Stimulated activated CD4-positive, alpha-beta T cell treated with anti-CD3 and anti-CD28 coated beads, Interleukin-4, amount 100 ng/mL, for 4 hours (primary cell): ENCODE data around the gene WDR62.

ENCODE experiments used
- DNase-seq, 2 experiments: peaks; one replicate each; pipeline ENCODE4 v3.0.0-alpha.2; 2020

Gene WDR62

DNA sequence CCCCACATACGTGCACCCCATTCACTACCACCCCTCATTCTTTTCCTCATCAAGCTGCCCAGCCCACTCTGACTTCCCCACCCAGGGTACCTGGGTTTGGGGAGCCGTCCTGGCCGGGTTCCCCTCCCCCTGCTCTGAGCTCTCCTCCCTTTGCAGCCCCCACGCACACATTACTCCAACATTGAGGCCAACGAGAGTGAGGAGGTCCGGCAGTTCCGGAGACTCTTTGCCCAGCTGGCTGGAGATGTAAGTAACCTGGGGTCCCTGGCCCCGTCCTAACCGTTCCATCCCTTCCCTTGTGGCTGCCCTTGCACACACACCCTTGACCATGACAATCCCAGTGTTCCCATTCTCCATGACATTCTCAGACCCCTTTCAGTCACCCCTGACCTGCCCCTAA lies 87.8 kb downstream of the WDR62 start:
- DNase-seq = no peak

- no peak for DNase-seq
These were observed 89.9 kb downstream of the WDR62 start for GRCh38 chr19:36144624-36145023.

DNA sequence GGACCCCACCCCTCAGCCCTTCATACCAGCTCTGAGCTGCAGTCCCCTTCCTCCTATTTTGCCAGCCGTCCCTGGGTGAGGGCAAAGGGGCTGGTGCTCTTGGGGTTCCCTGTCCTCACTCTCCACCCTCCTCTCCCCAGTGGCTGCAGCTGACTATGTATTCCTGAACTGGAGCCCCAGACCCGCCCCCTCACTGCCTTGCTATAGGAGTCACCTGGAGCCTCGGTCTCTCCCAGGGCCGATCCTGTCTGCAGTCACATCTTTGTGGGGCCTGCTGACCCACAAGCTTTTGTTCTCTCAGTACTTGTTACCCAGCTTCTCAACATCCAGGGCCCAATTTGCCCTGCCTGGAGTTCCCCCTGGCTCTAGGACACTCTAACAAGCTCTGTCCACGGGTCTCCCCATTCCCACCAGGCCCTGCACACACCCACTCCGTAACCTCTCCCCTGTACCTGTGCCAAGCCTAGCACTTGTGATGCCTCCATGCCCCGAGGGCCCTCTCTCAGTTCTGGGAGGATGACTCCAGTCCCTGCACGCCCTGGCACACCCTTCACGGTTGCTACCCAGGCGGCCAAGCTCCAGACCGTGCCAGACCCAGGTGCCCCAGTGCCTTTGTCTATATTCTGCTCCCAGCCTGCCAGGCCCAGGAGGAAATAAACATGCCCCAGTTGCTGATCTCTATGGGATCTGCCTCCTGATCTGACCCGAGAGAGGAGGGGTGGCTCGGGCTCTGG lies 95.1 kb downstream of the WDR62 start:
- no peak for DNase-seq

- DNase-seq = no peak
These were observed 95.9 kb downstream of the WDR62 start for GRCh38 chr19:36150586-36150985.

GRCh38 chr19:36151144-36152018 lies 96.7 kb downstream of the WDR62 start:
- DNase-seq = no peak

GRCh38 chr19:36152019-36152351 lies 97.3 kb downstream of the WDR62 start:
- no peak for DNase-seq

GRCh38 chr19:36152352-36153091 lies 97.8 kb downstream of the WDR62 start, which contains the start of gene COX7A1:
Gene COX7A1, minus strand, starts transcription at chr19:36152447. Its CDS starts 40 bp downstream, at chr19:36152407.
- DNase-seq = no peak

DNA sequence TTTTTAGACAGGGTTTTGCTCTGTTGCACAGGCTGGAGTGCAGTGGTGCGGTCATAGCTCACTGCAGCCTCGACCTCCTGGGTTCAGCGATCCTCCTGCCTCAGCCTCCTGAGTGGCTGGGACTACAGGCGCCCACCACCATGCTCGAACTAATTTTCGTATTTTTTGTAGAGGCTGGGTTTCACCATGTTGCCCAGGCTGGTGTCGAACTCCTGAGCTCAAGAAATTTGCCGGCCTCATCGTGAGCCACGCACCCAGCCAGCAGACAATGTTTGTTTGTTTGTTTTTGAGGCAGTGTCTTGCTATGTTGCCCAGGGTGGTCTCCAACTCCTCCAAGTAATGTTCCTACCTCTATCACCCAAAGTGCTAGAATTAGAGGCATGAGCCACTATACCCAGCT lies 98.4 kb downstream of the WDR62 start:
- DNase-seq = no peak
